CD4-positive, alpha-beta memory T cell (primary cell): ENCODE data around the gene C1orf141. TPM values are rescaled to one million over a fixed set of nuclear protein-coding genes. Genes with fewer than 3 reads are reported as not detected.

Experiments used
- CTCF ChIA-PET: fragments of 350-600 bp; sonication (Branson Sonifier 250); formaldehyde crosslinking; loops from one replicate; lab custom pipeline; 2021; ENCODE audit warnings: inconsistent platforms; ENCODE audit not compliant: partially characterized antibody; lab: Charles Lee
- POLR2A ChIA-PET: fragments of 350-600 bp; sonication (Branson Sonifier 250); formaldehyde crosslinking; loops from one replicate; lab custom pipeline; 2021; ENCODE audit not compliant: partially characterized antibody; lab: Charles Lee
- DNase-seq, 5 donors: peaks; one replicate each; pipeline versions ENCODE4 v3.0.0 to v3.0.0-alpha.2; 2020 to 2022; ENCODE audit warnings: mixed read lengths in 1 of 5
- H3K27ac ChIP-seq: one replicate; pipeline ENCODE4 v1.7.0; 2013; ENCODE audit warnings: low read depth, low read length
- H3K27me3 ChIP-seq: 2 replicates; pipeline ENCODE4 v1.7.0; 2013; ENCODE audit warnings: mild to moderate bottlenecking, low read length, moderate library complexity; ENCODE audit not compliant: insufficient read depth
- H3K36me3 ChIP-seq: 2 replicates; pipeline ENCODE4 v1.7.0; 2013; ENCODE audit warnings: mild to moderate bottlenecking, low read length, moderate library complexity; ENCODE audit not compliant: insufficient read depth
- H3K4me1 ChIP-seq: 2 replicates; pipeline ENCODE4 v1.7.0; 2013; ENCODE audit warnings: mild to moderate bottlenecking, low read length, moderate library complexity; ENCODE audit not compliant: insufficient read depth
- H3K4me3 ChIP-seq, 2 donors: one replicate each; pipeline ENCODE4 v1.7.0; 2013; ENCODE audit warnings: low read length in 2 of 2, mild to moderate bottlenecking in 1 of 2
- H3K9me3 ChIP-seq, 2 donors: one replicate each; pipeline ENCODE4 v1.7.0; 2013; ENCODE audit warnings: low read length in 2 of 2, control low read depth in 1 of 2; ENCODE audit not compliant: control insufficient read depth in 1 of 2
- H3K27ac Mint-ChIP-seq, 7 donors: one replicate each; pipeline ENCODE4 v1.8.0; 2020 to 2021; ENCODE audit warnings: mixed read lengths in 7 of 7, mild to moderate bottlenecking in 6 of 7, inconsistent platforms in 3 of 7, moderate library complexity in 3 of 7
- H3K27me3 Mint-ChIP-seq, 2 donors: one replicate each; pipeline ENCODE4 v1.8.0; 2020 to 2021; ENCODE audit warnings: mixed read lengths in 2 of 2
- H3K36me3 Mint-ChIP-seq, 2 donors: one replicate each; pipeline ENCODE4 v1.8.0; 2020 to 2021; ENCODE audit warnings: mixed read lengths in 2 of 2, inconsistent platforms in 1 of 2, mild to moderate bottlenecking in 1 of 2
- H3K4me1 Mint-ChIP-seq, 4 donors: one replicate each; pipeline ENCODE4 v1.8.0; 2020 to 2021; ENCODE audit warnings: mixed read lengths in 4 of 4, mild to moderate bottlenecking in 1 of 4
- H3K4me3 Mint-ChIP-seq, 8 donors: one replicate each; pipeline ENCODE4 v1.8.0; 2020 to 2021; ENCODE audit warnings: mixed read lengths in 8 of 8, mild to moderate bottlenecking in 7 of 8, moderate library complexity in 6 of 8, inconsistent platforms in 3 of 8
- H3K9me3 Mint-ChIP-seq, 8 donors: one replicate each; pipeline ENCODE4 v1.8.0; 2020 to 2021; ENCODE audit warnings: mixed read lengths in 8 of 8, mild to moderate bottlenecking in 5 of 8, inconsistent platforms in 3 of 8, moderate library complexity in 1 of 8
- intact Hi-C: fragments of 100-400 bp; cut with micrococcal nuclease; formaldehyde crosslinking; loops from one replicate; pipeline ENCODE4 v1.15.1; 2023
- polyA plus RNA-seq, 2 donors: library from polyadenylated mRNA; unstranded; fragments of 300-500 nt; fragmentation: Illumina TruSeq; gene quantifications; one replicate each; pipeline ENCODE4 v1.2.3, GENCODE V29; 2021
- total RNA-seq, 2 experiments: library from RNA; stranded (reverse); gene quantifications; one replicate each; pipeline ENCODE4 v1.2.3, GENCODE V29; 2021

Gene C1orf141
- total and polyA plus RNA-seq, 4 experiments from 2014 or later: not detected

DNA sequence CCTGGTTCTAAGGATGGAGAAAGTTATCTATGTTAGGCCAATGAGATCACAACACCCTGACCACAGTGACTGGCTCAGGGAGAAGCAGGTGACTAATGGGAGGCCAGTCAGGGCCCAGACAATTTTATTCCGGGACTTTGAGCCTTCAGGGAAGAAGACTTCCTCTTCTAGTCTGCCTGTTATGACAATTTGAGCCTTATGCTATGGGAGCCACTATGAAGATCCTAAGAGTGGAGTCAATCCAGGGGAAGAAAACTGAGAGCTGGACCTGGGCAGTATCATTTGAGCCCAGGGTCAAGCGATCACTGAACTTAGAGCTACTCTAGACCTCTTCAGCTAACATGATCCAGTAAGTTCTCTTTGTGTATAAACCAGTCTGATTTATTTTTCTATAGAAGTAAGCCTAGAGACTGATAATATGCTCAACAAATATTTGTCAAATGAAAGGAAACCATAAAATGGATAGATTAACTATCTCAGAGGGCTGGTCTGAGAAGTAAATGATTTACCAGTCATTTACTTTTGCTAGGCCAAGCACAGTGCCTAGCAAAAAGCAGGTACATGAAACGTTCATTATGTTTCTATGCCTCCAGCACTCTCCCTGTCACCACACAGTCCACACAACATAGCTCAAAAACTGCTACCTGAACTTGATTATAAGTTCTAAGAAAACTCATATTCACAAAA, 4.2 kb upstream of the C1orf141 start:
- no peaks in the 10 kb centered on the region for H3K27me3 ChIP-seq
- intact Hi-C loops: no loop called here
- H3K9me3 ChIP-seq: no peaks in the 10 kb centered on the region
- no peak overlapping the region for H3K4me3 Mint-ChIP-seq
- H3K36me3 ChIP-seq: no peaks in the 10 kb centered on the region
- H3K4me1 Mint-ChIP-seq: peaks cover 15 to 32% (median 24%) of the 10 kb centered on the region in 4 donors
- peaks cover 0 to 2% (median 0%) of the 10 kb centered on the region in 8 donors for H3K9me3 Mint-ChIP-seq
- no peaks in the 10 kb centered on the region for H3K36me3 Mint-ChIP-seq
- no peak overlapping the region for H3K4me3 ChIP-seq
- no peak overlapping the region for H3K27ac Mint-ChIP-seq
- H3K27me3 Mint-ChIP-seq: peaks cover 4 to 11% of the 10 kb centered on the region in 2 donors
- peaks cover 19% of the 10 kb centered on the region for H3K4me1 ChIP-seq
- CTCF ChIA-PET: interaction anchor here (0.6 to 2.2 kb wide), 3 partner anchors 10 to 143 kb away, joined by 3 to 12 read pairs (median 3); no protein-coding TSS in a partner anchor
- POLR2A ChIA-PET: no interaction called here
- H3K27ac ChIP-seq: no peak overlapping the region
- DNase-seq: no peak

- peaks cover 6% of the 10 kb centered on the region for H3K4me1 ChIP-seq
- Mint-ChIP-seq H3K27ac (no peak overlapping the region), H3K4me3 (no peak overlapping the region), H3K4me1 (peaks cover 4 to 18% (median 10%) of the 10 kb centered on the region in 4 donors), H3K9me3 (peaks cover 0 to 5% (median 0%) of the 10 kb centered on the region in 8 donors), H3K36me3 (no peaks in the 10 kb centered on the region), H3K27me3 (peaks cover 4 to 11% of the 10 kb centered on the region in 2 donors)
- ChIA-PET POLR2A (no interaction called here), CTCF (interaction anchor here (1.9 to 2.2 kb wide), 3 partner anchors 12 to 77 kb away, joined by 4 to 12 read pairs (median 7); no protein-coding TSS in a partner anchor)
- H3K36me3 ChIP-seq: no peaks in the 10 kb centered on the region
- DNase-seq: no peak
- no peak overlapping the region for H3K4me3 ChIP-seq
- H3K27ac ChIP-seq: no peak overlapping the region
- no peaks in the 10 kb centered on the region for H3K27me3 ChIP-seq
- H3K9me3 ChIP-seq: no peaks in the 10 kb centered on the region
- intact Hi-C loops: no loop called here
These were observed 2.6 kb upstream of the C1orf141 start for GRCh38 chr1:67137307-67137753.

DNA sequence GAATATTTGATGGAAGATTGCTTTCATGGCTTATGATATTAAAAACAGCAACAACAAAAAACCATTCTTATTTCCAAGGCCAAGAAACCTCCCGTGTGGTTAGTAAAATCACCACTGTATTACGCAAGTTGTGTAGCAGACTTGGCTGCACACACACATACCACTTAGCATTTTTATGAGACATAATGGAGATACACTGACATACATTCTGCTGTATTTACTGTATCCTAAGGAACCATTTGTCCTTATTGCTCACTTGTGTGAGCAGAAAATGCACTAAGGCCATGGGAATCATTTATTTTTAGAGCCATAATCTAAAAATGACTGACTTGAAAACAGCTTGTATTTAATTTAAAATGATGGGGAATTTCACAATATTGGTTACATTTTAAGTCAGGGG, 584 bp upstream of the C1orf141 start:
- intact Hi-C loops: no loop called here
- Histone ChIP-seq H3K4me3 (no peak overlapping the region), H3K9me3 (no peaks in the 10 kb centered on the region), H3K4me1 (peaks cover 6% of the 10 kb centered on the region), H3K27me3 (no peaks in the 10 kb centered on the region), H3K27ac (no peak overlapping the region), H3K36me3 (no peaks in the 10 kb centered on the region)
- DNase-seq: no peak
- POLR2A ChIA-PET: interaction anchor here (1.1 kb wide), 1 partner anchor 12 kb away, joined by 3 read pairs; no protein-coding TSS in a partner anchor
- no peak overlapping the region for H3K27ac Mint-ChIP-seq
- peaks cover 4 to 11% (median 5%) of the 10 kb centered on the region in 4 donors for H3K4me1 Mint-ChIP-seq
- H3K36me3 Mint-ChIP-seq: no peaks in the 10 kb centered on the region
- peaks cover 0 to 5% (median 0%) of the 10 kb centered on the region in 8 donors for H3K9me3 Mint-ChIP-seq
- no peak overlapping the region for H3K4me3 Mint-ChIP-seq
- H3K27me3 Mint-ChIP-seq: peaks cover 4 to 11% of the 10 kb centered on the region in 2 donors
- CTCF ChIA-PET: interaction anchor here (0.7 to 2.0 kb wide), 5 partner anchors 9 to 406 kb away, joined by 3 to 6 read pairs (median 3); no protein-coding TSS in a partner anchor

DNA sequence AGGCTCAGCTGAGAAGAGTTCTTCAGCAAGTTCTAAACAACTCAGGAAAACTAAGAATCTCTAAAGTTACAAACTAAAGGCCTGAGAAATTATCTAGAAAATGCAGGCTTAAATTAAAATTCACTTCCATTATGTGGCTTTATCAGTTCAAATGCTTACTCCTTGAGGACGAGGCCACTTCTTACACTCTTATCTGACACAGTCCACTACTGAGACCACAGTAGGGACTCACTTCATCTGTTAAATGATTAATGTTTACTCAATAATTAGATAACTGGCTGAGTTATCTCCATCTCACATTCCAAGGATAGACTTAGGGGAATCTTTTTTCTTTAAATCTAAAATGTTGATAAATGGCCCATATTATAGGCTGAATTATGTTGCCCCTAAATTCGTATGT, 1.6 kb downstream of the C1orf141 start:
- H3K36me3 ChIP-seq: no peaks in the 10 kb centered on the region
- peaks cover 6% of the 10 kb centered on the region for H3K4me1 ChIP-seq
- H3K4me1 Mint-ChIP-seq: peaks cover 4 to 11% (median 5%) of the 10 kb centered on the region in 4 donors
- H3K27me3 Mint-ChIP-seq: peaks cover 4 to 11% of the 10 kb centered on the region in 2 donors
- H3K36me3 Mint-ChIP-seq: no peaks in the 10 kb centered on the region
- H3K27me3 ChIP-seq: no peaks in the 10 kb centered on the region
- no peak overlapping the region for H3K4me3 ChIP-seq
- no peak for DNase-seq
- ChIA-PET CTCF (no interaction called here), POLR2A (no interaction called here)
- H3K27ac ChIP-seq: no peak overlapping the region
- no peak overlapping the region for H3K27ac Mint-ChIP-seq
- intact Hi-C loops: no loop called here
- H3K9me3 Mint-ChIP-seq: peaks cover 0 to 3% (median 0%) of the 10 kb centered on the region in 8 donors
- H3K4me3 Mint-ChIP-seq: no peak overlapping the region
- H3K9me3 ChIP-seq: no peaks in the 10 kb centered on the region

GRCh38 chr1:67130673-67131072, 4.1 kb downstream of the C1orf141 start:
- peaks cover 0 to 3% (median 0%) of the 10 kb centered on the region in 8 donors for H3K9me3 Mint-ChIP-seq
- ChIA-PET POLR2A (no interaction called here), CTCF (no interaction called here)
- Histone ChIP-seq H3K27me3 (no peaks in the 10 kb centered on the region), H3K4me3 (no peak overlapping the region), H3K36me3 (no peaks in the 10 kb centered on the region), H3K27ac (no peak overlapping the region), H3K4me1 (peaks cover 6% of the 10 kb centered on the region), H3K9me3 (no peaks in the 10 kb centered on the region)
- H3K27ac Mint-ChIP-seq: no peak overlapping the region
- H3K4me1 Mint-ChIP-seq: peaks cover 4 to 11% (median 5%) of the 10 kb centered on the region in 4 donors
- H3K4me3 Mint-ChIP-seq: no peak overlapping the region
- no peaks in the 10 kb centered on the region for H3K36me3 Mint-ChIP-seq
- H3K27me3 Mint-ChIP-seq: peaks cover 4 to 11% of the 10 kb centered on the region in 2 donors
- DNase-seq: no peak
- intact Hi-C loops: no loop called here

GRCh38 chr1:67126974-67127373, 7.8 kb downstream of the C1orf141 start:
- Histone ChIP-seq H3K4me3 (no peak overlapping the region), H3K27me3 (no peaks in the 10 kb centered on the region), H3K36me3 (no peaks in the 10 kb centered on the region), H3K9me3 (no peaks in the 10 kb centered on the region), H3K27ac (no peak overlapping the region), H3K4me1 (no peaks in the 10 kb centered on the region)
- Mint-ChIP-seq H3K9me3 (no peaks in the 10 kb centered on the region), H3K27me3 (no peaks in the 10 kb centered on the region), H3K4me1 (no peaks in the 10 kb centered on the region), H3K36me3 (no peaks in the 10 kb centered on the region), H3K27ac (no peak overlapping the region), H3K4me3 (no peak overlapping the region)
- no peak for DNase-seq
- ChIA-PET POLR2A (no interaction called here), CTCF (interaction anchor here (1.0 to 2.5 kb wide), 3 partner anchors 22 to 75 kb away, joined by 3 to 15 read pairs (median 4); no protein-coding TSS in a partner anchor)
- intact Hi-C loops: no loop called here

GRCh38 chr1:67126111-67126746, 8.5 kb downstream of the C1orf141 start:
- Mint-ChIP-seq H3K36me3 (no peaks in the 10 kb centered on the region), H3K27me3 (no peaks in the 10 kb centered on the region), H3K4me1 (no peaks in the 10 kb centered on the region), H3K9me3 (no peaks in the 10 kb centered on the region), H3K27ac (no peak overlapping the region), H3K4me3 (no peak overlapping the region)
- Histone ChIP-seq H3K9me3 (no peaks in the 10 kb centered on the region), H3K27ac (no peak overlapping the region), H3K4me3 (no peak overlapping the region), H3K27me3 (no peaks in the 10 kb centered on the region), H3K4me1 (no peaks in the 10 kb centered on the region), H3K36me3 (no peaks in the 10 kb centered on the region)
- ChIA-PET POLR2A (no interaction called here), CTCF (interaction anchor here (1.0 to 2.5 kb wide), 3 partner anchors 23 to 84 kb away, joined by 3 to 15 read pairs (median 4); no protein-coding TSS in a partner anchor)
- intact Hi-C loops: no loop called here
- DNase-seq: no peak
